GM12801 (cell line): ENCODE data around the gene NT5C.

Experiments
- CTCF ChIP-seq: IDR thresholded peaks from one replicate; pipeline ENCODE4 v1.5.1; 2011; ENCODE audit warnings: control low read depth; ENCODE audit not compliant: insufficient read length; ENCODE audit errors: extremely low read depth

Gene NT5C

GRCh38 chr17:75152922-75153779, 21.6 kb upstream of the NT5C start:
- no peak for TF ChIP-seq CTCF

GRCh38 chr17:75152523-75152921, 21.0 kb upstream of the NT5C start:
- TF ChIP-seq CTCF: no peak

- no peak for TF ChIP-seq CTCF
These were observed 20.4 kb upstream of the NT5C start for GRCh38 chr17:75151930-75152329.

GRCh38 chr17:75147878-75148546, 16.5 kb upstream of the NT5C start:
- no peak for TF ChIP-seq CTCF

GRCh38 chr17:75146592-75146991, 15.1 kb upstream of the NT5C start:
- no peak for TF ChIP-seq CTCF

- no peak for TF ChIP-seq CTCF
These were observed 13.4 kb upstream of the NT5C start for GRCh38 chr17:75144816-75145512.

GRCh38 chr17:75142236-75142971, 10.9 kb upstream of the NT5C start:
- no peak for TF ChIP-seq CTCF
